ENCODE measurements around the gene PTPRS.

- TF ChIP-seq FOXM1 (IDR thresholded peaks at IDR 0.05; ENCODE audit: borderline replicate concordance): no peak
- TF ChIP-seq FOXA1 (IDR thresholded peaks at IDR 0.05): no peak
- TF ChIP-seq TARDBP (IDR thresholded peaks at IDR 0.05): no peak
- no peak for TF ChIP-seq NFRKB (IDR thresholded peaks at IDR 0.05)
- TF ChIP-seq SUZ12 (IDR thresholded peaks at IDR 0.05): no peak
- no peak for TF ChIP-seq PKNOX1 (IDR thresholded peaks at IDR 0.05)
- no peak for TF ChIP-seq FOXK2 (IDR thresholded peaks at IDR 0.05)
- TF ChIP-seq L3MBTL2 (conservative IDR thresholded peaks at IDR 0.05): no peak
- no peak for TF ChIP-seq ZNF384 (IDR thresholded peaks at IDR 0.05)
- TF ChIP-seq SP1 (IDR thresholded peaks at IDR 0.05): no peak
- TF ChIP-seq ARNT (IDR thresholded peaks at IDR 0.05): no peak
- no peak for TF ChIP-seq BHLHE40 (IDR thresholded peaks at IDR 0.05; ENCODE audit: borderline replicate concordance)
- no peak for TF ChIP-seq LEF1 (IDR thresholded peaks at IDR 0.05; ENCODE audit: borderline replicate concordance)
Observed at GRCh38 chr19:5372572-5373200, 32.1 kb upstream of the PTPRS start.

Measured in HEK293T (cell line).